HG03460 (cell line): ENCODE measurements around the gene C10orf95.
"Not testable (repeated sequence)": the region's sequence is repeated elsewhere in the genome, so short reads cannot be mapped to it uniquely, and the experiment has no call there.

ENCODE experiments used
- ATAC-seq: cut with Tn5 transposase; IDR thresholded peaks from one replicate; pipeline ENCODE4 v1.9.1; 2021; ENCODE audit not compliant: unreplicated experiment

Gene C10orf95

GRCh38 chr10:102465466-102465865, 14.1 kb upstream of the C10orf95 start:
- ATAC-seq: no peak

GRCh38 chr10:102463983-102464382, 12.6 kb upstream of the C10orf95 start:
- no peak for ATAC-seq

DNA sequence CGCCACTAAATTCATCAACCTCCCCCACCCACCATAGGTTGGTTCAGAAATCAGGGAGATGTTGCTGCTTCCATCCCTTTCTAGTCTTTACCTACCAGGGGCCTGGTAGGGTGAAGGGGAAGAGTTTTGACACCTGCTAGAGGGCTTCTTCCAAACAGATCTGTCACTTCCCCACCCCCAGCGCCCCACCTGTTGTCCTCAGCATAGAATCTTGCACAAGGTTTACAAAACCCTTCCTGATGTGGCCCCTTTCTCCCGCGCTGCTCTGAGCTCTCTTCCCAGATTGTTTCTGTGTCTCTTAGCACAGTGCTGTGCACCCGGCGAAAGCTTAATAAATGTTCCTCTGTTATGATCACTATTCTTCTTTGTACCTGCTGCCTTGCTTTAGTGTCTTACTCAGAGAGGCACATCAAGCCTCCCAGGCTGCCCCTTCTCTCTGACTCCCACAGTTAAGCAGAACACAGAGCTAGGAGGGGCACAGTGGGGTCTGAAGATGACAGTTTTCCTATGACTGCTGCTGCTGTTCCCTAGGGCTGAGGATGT, 11.2 kb upstream of the C10orf95 start:
- no peak for ATAC-seq

DNA sequence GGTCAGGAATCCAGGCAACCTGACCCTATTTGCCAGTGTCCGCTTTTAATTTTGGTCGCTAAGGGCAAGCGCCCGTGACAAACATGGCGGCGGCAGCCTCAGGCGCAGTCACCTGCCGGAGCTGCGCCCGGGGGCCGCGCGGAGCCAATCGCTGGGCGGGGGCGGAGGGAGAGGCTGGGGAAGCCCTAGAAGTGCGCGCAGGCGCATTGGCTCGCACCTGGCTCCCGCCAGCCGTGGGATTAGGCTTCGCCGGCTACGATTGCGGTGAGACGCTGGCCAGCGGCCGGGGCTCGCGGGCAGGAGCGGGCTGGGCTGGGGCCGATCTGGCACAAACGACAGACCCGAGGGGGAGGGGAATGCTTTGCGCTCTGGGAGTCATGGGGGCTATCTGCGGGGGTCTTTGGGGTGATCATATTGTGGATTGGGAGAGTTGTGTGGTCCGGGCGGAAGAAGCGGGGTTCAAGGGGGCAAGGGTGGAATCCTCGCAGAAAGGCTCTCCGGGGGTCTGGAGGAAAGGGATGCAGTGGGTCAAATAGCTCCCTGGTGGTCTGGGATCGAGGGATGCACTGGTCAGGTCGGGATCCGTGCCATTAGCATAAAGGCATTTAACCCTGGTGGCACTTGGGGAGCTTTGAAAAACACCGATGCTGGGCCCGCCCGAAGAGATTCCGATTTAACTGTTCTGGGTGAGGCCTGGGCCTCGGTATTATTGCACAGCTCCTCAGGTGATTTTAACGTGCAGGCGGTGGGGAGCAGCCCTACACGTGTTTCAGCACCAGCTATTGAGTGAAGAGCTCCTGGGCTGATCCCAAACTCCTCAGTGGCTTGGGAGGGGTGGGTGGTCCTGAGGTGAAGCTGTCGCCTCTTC, 10.1 kb upstream of the C10orf95 start:
- ATAC-seq: peak; percentile 76

DNA sequence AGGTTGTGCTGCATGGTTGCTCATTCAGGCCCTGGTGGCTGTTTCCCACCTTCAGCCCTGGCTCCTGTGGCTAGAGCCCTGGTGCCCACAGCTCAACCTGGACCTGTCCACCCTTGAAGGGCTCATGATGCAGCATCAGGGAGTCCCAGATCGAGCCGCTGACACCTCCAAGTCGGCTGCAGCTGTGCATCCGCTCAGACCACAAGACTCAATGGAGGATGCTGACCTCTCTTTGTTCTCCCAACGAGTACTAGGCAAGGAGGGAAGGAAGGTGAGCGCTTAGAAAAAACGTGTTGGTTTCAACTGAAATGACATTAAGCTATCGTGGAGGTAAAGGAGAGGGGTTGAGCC, 9.5 kb upstream of the C10orf95 start:
- peak; percentile 27 for ATAC-seq

- no peak for ATAC-seq
Measured at GRCh38 chr10:102458656-102459055, 7.3 kb upstream of the C10orf95 start.

- no peak for ATAC-seq
Measured at GRCh38 chr10:102457591-102458150, 6.3 kb upstream of the C10orf95 start.

DNA sequence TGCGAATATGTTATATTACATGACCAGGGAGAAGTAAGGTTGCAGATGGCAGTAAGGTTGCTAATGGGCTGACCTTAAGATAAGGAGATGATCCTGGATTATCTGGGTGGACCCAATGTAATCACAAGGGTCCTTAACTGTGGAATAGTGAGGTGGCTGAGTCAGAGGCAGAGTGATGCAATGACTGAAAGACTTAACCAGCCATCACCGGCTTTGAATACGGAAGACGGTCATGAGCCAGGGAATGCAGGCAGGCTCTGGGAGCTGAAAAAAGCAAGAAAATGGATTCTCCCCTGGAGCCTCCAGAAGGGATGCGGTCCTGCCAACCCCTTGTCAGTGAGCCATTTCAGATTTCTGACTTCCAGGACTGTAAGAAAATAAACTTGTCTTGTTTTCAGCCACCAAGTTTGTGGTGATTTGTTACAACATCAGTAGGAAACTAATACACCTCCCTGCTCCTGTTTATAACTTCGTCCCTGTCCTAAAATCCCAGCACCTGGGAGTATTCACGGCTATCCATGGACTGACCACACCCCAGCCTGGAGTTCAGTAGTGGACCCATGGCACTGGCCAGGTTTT, 4.6 kb upstream of the C10orf95 start:
- no peak for ATAC-seq

DNA sequence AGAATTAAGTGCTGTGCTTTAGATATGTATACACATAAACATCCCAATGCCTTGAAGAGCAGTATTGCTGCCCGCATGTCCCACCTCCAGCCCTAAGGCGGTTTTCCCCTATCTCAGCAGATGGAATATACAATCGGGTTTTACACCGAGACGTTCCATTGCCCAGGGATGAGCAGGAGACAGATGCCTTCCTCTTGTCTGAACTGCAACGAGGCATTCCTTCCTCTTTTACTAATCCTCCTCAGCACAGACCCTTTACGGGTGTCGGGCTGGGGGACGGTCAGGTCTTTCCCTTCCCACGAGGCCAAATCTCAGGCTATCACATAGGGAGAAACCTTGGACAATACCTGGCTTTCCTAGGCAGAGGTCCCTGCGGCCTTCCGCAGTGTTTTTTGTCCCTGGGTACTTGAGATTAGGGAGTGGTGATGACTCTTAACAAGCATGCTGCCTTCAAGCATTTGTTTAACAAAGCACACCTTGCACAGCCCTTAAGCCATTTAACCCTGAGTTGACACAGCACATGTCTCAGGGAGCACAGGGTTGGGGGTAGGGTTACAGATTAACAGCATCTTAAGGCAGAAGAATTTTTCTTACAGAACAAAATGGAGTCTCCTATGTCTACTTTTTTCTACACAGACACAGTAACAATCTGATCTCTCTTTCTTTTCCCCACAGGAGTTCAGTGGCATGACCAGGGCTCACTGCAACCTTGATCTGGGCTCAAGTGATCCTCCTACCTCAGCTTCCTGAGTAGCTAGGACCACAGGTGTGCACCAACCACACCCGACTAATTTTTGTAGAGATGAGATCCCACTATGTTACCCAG, 3.5 kb upstream of the C10orf95 start:
- not testable (repeated sequence) for ATAC-seq

GRCh38 chr10:102453502-102453901, 2.2 kb upstream of the C10orf95 start:
- no peak for ATAC-seq

DNA sequence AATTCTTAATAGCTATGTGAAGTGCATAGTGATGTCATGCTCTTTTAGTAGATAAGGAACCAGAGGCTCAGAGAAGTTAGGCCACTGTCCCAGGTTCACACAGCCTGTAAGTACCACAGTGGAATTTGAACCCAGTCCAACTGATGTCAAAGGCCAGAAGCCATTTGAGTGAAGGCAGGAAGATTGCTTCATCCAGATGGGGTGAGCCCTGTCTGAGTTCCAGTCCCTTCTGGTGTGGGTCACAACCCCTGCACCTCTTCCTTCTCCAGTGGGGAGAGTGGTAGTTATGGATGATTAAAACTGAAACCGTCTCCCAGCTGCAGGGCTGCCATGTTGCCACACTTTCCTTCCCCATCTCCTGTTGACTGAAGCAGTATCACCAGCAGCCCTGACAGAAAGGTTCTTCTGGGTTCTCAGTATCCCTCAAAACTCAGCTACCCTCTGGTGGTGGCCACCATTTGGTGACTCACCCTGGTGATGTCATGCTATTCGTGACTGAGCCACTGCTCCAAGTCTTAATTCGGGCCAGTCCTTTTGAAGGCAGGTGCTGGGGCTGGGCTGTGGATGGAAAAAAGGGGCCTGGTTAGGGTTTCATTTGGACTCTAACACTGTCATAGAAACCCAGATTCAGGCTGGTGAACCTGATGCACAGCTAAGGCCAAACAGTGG, 1.5 kb upstream of the C10orf95 start:
- no peak for ATAC-seq

DNA sequence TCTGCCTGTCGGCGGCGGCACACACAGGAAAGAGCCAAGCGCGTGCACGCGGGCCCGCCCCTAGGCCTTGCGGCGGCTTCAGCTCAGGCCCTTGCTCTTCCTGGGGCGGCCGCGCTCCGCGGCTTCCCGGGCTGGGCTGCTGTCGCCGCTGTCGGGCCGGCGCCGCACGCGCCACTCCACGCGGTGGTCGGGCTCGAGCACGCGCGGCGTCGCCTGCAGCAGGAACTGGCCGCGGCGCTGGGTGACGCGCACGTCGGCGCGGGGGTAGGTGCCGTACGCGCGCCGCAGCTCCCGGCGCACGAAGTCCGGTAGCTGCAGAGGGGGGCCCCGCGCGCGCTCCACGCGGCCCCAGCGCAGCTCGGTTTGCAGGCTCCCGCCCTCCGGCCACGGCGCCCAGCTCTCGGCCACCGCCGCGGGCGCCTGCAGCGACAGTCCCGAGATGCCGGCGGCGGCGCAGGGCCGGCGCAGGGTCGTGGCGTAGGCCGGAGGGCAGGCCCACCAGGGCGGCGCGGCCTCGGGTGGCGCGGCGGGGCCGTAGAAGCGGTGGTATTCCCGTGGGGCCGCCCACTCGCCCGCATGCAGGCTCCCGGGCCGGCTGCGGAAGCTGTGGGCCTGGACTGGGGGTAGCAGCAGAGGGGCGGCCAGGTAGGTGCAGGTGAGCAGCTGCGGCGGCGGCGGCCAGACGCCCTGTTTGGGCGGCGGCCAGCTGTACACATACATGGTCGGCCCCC, 804 bp downstream of the C10orf95 start:
- ATAC-seq: peak; percentile 75

- ATAC-seq: no peak
Measured at GRCh38 chr10:102450124-102450373, 1.3 kb downstream of the C10orf95 start.

DNA sequence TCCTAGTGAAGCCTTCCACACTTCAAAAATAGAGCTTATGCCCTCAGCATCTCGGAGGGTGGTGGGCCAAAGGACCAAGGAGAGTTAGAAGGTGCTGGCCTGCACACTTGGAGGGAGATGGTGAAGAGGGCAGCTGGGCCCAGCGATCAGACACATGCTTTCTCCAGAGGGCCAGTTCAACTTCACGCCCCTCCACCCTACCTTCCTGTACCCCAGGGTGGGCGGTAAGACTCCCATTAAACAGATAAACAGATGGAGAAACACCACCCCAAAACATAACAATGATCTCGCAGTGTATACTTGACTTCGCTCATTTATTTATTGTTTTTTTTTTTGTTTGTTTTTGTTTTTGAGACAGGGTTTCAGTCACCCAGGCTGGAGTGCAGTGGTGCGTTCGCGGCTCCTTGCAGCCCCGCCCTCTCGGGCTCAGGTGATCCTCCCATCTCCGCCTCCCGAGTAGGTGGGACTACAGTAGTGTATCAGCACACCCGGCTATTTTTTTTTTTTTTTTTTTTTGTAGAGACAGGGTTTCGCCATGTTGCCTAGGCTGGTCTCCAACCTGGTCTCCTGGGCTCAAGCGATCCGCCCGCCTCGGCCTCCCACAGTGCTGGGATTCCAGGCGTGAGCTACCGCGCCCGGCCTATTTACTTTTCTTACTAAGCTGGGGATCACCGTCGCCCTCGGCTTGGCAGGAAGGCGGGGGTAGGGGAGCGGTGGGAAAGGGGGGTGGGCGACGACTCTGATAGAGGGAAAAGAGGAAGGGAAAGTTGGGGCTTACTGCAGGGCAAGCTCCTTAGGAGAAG, 1.8 kb downstream of the C10orf95 start:
- no peak for ATAC-seq

DNA sequence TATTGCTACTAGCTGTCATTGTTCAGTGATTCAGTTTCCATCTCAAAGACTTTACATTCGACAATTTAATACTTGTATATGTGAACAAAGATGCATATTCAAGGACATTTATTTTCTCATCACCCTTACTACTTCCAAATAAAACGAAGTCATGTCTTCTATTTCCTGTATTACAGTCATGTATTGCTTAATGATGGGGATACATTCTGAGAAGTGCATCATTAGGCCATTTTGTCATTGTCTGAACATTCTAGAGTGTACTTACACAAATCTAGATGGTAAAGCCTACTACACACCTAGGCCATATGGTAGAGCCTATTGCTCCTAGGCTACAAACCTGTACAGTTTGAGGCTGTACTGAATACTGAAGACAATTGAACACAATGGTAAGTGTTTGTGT, 6.5 kb downstream of the C10orf95 start:
- no peak for ATAC-seq

DNA sequence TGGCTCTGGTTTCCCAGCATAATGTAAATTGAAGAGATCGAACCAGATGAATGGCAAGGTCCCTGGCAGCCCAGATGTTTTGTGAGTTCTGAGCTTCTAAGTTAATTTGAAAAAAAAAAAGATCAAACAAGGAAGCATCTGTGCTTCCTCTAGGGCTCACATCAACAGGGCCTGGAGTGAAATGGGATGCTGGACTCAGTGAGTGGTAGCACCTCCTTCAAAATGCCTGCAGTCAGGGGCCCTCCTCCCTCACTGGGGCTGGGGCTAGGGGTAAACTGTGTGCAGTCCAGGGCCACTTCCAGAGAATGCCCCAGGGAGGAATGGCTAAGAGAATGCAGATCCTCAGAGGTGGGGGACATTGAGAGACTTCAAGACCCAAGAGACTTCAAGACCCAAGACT, 13.0 kb downstream of the C10orf95 start:
- ATAC-seq: no peak

- no peak for ATAC-seq
Measured at GRCh38 chr10:102437515-102437914, 13.8 kb downstream of the C10orf95 start.

- no peak for ATAC-seq
Measured at GRCh38 chr10:102436312-102436711, 15.0 kb downstream of the C10orf95 start.

- no peak for ATAC-seq
Measured at GRCh38 chr10:102435529-102436233, 15.7 kb downstream of the C10orf95 start.
